GM23338 (cell line): ENCODE data around the gene TIMP4.

Experiments used
- CREB1 ChIP-seq: fragments of 250-450 bp; sonication (Bioruptor Pico); IDR thresholded peaks from 2 replicates; pipeline ENCODE4 v1.5.0; 2020; ENCODE audit warnings: low read depth, mild to moderate bottlenecking, moderate library complexity
- CTCF ChIP-seq, 2 experiments: fragments of 200-600 bp in 1 of 2; sonication (generic) in 1 of 2; conservative IDR thresholded peaks; 2 replicates each; pipeline versions ENCODE4 v1.5.1 to v1.6.1; 2016 to 2017; ENCODE audit warnings: antibody characterized with exemption in 2 of 2, low read depth in 2 of 2, mild to moderate bottlenecking in 2 of 2, moderate library complexity in 1 of 2
- EZH2 ChIP-seq: fragments of 200-600 bp; sonication (generic); IDR thresholded peaks from one replicate; pipeline ENCODE4 v1.8.0; 2017; ENCODE audit warnings: antibody characterized with exemption, mild to moderate bottlenecking, low read depth; ENCODE audit not compliant: unreplicated experiment
- EZH2phosphoT487 ChIP-seq: fragments of 200-600 bp; sonication (generic); IDR thresholded peaks from one replicate; pipeline ENCODE4 v1.8.1; 2018; ENCODE audit warnings: antibody characterized with exemption; ENCODE audit not compliant: unreplicated experiment
- REST ChIP-seq: IDR thresholded peaks from one replicate; pipeline ENCODE4 v1.6.1; 2018; ENCODE audit warnings: antibody characterized with exemption; ENCODE audit not compliant: unreplicated experiment

- no peak for TF ChIP-seq CTCF (conservative IDR thresholded peaks at IDR 0.05; ENCODE audit: low read depth in 2 of 2)
- no peak for TF ChIP-seq REST
- TF ChIP-seq EZH2phosphoT487 = no peak
- no peak for TF ChIP-seq EZH2
- TF ChIP-seq CREB1 (CRISPR knock-in tag) = no peak
Observed at GRCh38 chr3:12125772-12126171, 32.9 kb downstream of the TIMP4 start.
